NB4 (cell line): Measurements from ENCODE around the gene CDH13.

Experiments used
- CTCF ChIP-seq: IDR thresholded peaks from one replicate; pipeline ENCODE4 v1.5.1; 2012; ENCODE audit warnings: low read depth, low read length
- MAX ChIP-seq: IDR thresholded peaks from 2 replicates; pipeline ENCODE4 v1.6.1; 2011; ENCODE audit warnings: low read depth, low read length
- POLR2A ChIP-seq: IDR thresholded peaks from 2 replicates; pipeline ENCODE4 v1.6.1; 2011; ENCODE audit warnings: mild to moderate bottlenecking; ENCODE audit not compliant: insufficient read length; ENCODE audit errors: extremely low read depth

GRCh38 chr16:82675300-82675699, 48.5 kb downstream of the CDH13 start:
- TF ChIP-seq CTCF (no peak), POLR2A (no peak), MAX (no peak)
